Memory B cell (primary cell): ENCODE data around the gene RCAN1.

Experiments used
- ATAC-seq: fragments of 150-1000 bp; cut with Tn5 transposase; 2 replicates; pipeline ENCODE4 v1.10.0; 2021; ENCODE audit warnings: low read depth, mild to moderate bottlenecking, moderate library complexity
- DNase-seq, 2 donors: peaks; one replicate each; pipeline ENCODE4 v3.0.0; 2022; ENCODE audit warnings: low spot score in 2 of 2
- H3K27ac Mint-ChIP-seq: one replicate; pipeline ENCODE4 v1.8.0; 2022; ENCODE audit warnings: mild to moderate bottlenecking, moderate library complexity, mixed read lengths
- H3K27me3 Mint-ChIP-seq: one replicate; pipeline ENCODE4 v1.8.0; 2022; ENCODE audit warnings: mixed read lengths
- H3K36me3 Mint-ChIP-seq: one replicate; pipeline ENCODE4 v1.8.0; 2022; ENCODE audit warnings: mild to moderate bottlenecking, mixed read lengths
- H3K4me1 Mint-ChIP-seq: one replicate; pipeline ENCODE4 v1.8.0; 2022; ENCODE audit warnings: mixed read lengths
- H3K4me3 Mint-ChIP-seq: one replicate; pipeline ENCODE4 v1.8.0; 2022; ENCODE audit warnings: mild to moderate bottlenecking, moderate library complexity, mixed read lengths
- H3K9me3 Mint-ChIP-seq: one replicate; pipeline ENCODE4 v1.8.0; 2022; ENCODE audit warnings: mixed read lengths

RCAN1 gene

DNA sequence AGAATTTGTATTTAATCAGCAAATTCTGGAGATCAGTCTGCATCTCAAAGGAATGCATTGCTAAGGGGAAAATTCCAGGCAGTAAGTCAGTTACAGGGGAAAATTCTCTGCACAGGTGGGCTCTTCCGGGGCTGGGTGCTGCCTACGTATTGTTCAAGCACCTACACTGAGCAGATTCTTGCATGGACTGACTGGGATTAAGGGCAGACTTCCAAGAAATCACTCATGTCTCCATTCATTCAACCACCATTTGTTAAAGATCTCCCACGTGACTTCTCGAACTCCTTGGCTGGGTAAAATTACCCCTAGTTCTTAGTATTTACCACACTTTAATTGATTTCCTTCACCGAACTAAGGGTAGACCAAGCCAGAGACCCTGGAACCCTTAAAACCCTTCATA lies 74.7 kb downstream of the RCAN1 start:
- Mint-ChIP-seq H3K27ac (no peak overlapping the region), H3K36me3 (peaks cover 10% of the 10 kb centered on the region), H3K9me3 (no peaks in the 10 kb centered on the region), H3K27me3 (no peaks in the 10 kb centered on the region), H3K4me1 (peaks cover 7% of the 10 kb centered on the region), H3K4me3 (no peak overlapping the region)
- DNase-seq, result no peak
- ATAC-seq, result no peak

DNA sequence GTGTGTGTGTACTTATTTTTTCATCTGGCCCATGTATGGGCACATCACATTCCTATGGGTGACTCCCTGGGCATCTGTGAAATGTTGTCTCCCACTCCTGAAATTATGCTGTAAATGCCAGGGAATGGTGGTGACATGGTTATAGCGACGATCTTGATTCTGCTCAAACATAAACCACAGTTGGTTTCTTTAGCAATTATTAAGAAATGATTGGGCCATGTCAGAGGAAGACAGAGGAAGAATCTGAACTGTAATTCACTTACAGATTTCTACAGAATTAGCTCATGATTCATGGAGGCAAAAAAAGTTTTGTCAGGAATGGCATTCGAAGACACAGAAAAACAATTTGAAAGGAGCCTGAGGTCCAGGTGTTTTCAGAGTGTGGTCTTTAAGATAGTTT lies 77.1 kb downstream of the RCAN1 start:
- Mint-ChIP-seq H3K36me3 (peaks cover 6% of the 10 kb centered on the region), H3K27ac (no peak overlapping the region), H3K4me3 (no peak overlapping the region), H3K9me3 (no peaks in the 10 kb centered on the region), H3K4me1 (no peaks in the 10 kb centered on the region), H3K27me3 (peaks cover 4% of the 10 kb centered on the region)
- DNase-seq (no peak), ATAC-seq (no peak)

DNA sequence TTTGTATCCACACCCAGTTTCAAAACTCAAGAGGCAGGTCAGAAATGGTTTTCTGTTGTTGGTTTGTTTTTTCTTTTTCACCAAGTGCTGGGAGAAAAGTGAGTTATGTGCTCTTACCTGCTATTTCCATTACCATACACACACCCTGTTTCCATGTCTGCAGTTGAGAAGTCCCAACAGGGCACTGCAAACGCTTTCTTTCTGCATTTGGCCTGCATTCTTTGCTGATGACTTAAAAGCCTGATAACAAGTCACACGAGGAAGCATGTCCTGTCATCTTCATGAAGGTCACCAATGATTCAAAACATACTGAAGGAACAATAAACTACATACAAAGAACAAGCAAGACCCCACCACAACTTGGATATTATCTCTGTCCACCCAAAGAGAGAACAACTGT lies 78.1 kb downstream of the RCAN1 start:
- DNase-seq, result no peak
- H3K27ac Mint-ChIP-seq, result no peak overlapping the region

DNA sequence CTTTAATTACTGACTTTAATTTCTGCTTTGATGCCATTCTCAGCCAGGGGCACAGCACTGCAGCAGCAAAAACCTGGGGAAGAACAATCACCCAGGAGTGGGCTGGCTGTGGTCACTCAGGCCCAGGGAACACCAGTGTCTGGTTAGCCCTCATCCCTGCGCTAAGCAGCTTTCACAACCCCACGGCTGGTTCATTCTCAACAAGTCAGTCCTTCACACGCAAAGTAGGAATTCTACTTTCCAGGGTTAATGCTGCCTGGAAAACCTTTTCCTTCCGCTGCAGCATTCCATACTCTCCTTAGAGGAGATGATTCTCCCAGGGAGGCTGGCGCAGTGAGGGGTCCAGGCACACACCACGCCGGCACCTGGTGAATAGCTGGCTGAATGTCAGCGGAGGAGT lies 78.6 kb downstream of the RCAN1 start:
- peaks cover 4% of the 10 kb centered on the region for H3K27me3 Mint-ChIP-seq
- no peak overlapping the region for H3K4me3 Mint-ChIP-seq
- H3K36me3 Mint-ChIP-seq, result peaks cover 4% of the 10 kb centered on the region
- DNase-seq (no peak), ATAC-seq (no peak)
- no peak overlapping the region for H3K27ac Mint-ChIP-seq
- no peaks in the 10 kb centered on the region for H3K9me3 Mint-ChIP-seq
- H3K4me1 Mint-ChIP-seq, result no peaks in the 10 kb centered on the region

More for the DNA sequence above, 78.1 kb downstream of the RCAN1 start:
- Mint-ChIP-seq H3K36me3 (peaks cover 2% of the 10 kb centered on the region), H3K27me3 (peaks cover 4% of the 10 kb centered on the region), H3K4me3 (no peak overlapping the region), H3K9me3 (no peaks in the 10 kb centered on the region), H3K4me1 (no peaks in the 10 kb centered on the region)
- no peak for ATAC-seq

DNA sequence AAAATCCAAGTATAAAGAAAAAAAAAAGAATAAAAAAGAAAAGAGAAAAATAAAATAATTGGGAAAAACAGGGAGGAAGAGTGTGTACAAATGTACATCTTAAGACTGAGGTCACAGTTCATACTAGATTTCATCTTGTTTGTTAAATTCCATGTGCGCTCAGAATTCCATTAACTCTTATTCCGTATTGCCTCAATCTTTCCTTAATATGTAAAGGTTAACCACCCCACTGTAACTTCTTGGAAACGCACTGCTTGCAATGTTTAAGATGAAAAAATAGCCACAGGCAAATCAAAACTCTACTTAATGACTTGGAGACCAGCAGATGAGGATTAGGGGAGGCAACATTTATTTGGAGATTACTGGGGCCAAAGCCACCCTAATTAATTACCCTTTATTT lies 79.0 kb downstream of the RCAN1 start:
- ATAC-seq, result no peak
- Mint-ChIP-seq H3K9me3 (no peaks in the 10 kb centered on the region), H3K27ac (no peak overlapping the region)

DNA sequence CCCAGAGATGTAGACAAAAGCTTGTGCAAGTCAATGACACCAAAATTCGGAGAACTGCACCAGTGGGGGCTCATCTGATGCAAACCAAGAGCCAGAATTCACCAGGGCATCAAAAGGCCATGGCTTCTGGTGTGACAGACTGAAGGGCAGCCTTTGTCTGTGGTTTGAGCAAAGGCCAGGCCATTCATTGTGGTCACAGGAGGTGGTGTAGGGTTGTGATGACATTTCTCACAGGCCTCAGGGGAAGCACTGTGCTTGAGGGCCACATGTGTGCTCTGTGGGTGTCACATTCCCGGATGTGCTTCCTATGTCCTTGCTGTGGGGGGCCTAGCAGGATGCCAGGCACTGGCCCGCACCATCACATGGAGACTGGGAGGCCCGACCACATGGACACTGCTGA lies 80.4 kb downstream of the RCAN1 start:
- Mint-ChIP-seq H3K4me1 (peaks cover 2% of the 10 kb centered on the region), H3K27ac (no peak overlapping the region), H3K4me3 (no peak overlapping the region), H3K9me3 (peaks cover 2% of the 10 kb centered on the region), H3K27me3 (peaks cover 4% of the 10 kb centered on the region), H3K36me3 (peaks cover 4% of the 10 kb centered on the region)
- DNase-seq (no peak), ATAC-seq (no peak)

More for the DNA sequence above, 79.0 kb downstream of the RCAN1 start:
- Mint-ChIP-seq H3K36me3 (peaks cover 4% of the 10 kb centered on the region), H3K4me3 (no peak overlapping the region), H3K27me3 (peaks cover 4% of the 10 kb centered on the region), H3K4me1 (no peaks in the 10 kb centered on the region)
- no peak for DNase-seq

DNA sequence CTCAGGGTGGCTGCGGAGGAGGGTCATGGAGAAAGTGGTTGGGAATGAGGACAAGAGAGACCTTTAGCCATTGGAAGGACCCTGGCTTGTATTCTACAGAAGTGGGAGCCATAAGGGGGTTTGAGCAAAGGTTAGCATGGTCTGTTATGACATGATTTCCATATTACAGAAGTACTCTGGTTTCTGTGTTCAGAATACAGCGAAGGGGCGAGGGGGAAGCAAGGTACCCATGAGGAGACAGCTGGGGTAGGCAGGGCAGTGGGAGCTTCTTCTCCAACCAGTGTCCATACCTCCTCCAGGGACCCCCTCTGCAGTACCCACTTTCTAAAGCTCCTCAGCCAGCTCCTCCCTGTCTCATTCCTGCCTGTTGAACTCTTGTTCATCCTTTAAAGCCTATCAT lies 81.0 kb downstream of the RCAN1 start:
- H3K27ac Mint-ChIP-seq, result no peak overlapping the region
- H3K4me1 Mint-ChIP-seq, result peaks cover 2% of the 10 kb centered on the region
- H3K4me3 Mint-ChIP-seq, result no peak overlapping the region

DNA sequence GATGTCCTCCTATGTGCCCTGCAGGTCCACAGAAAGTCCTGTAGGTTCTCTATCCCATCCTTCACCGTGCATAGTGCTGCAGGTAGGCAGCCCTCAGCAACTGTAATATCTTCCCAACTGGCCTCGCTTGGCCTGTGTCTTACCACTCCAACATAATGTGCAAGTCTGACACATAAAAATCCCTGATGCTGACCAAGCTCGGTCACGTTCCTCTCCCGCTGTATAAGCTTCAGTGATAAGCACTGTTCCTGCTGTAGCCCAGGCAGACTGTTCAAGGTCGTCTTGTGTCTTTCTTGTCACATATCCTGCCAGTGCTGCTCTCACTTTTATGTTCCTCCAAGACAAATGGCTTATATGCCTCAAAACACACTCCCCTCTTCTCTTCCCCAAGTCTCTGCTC lies 83.5 kb downstream of the RCAN1 start:
- Mint-ChIP-seq H3K36me3 (peaks cover 1% of the 10 kb centered on the region), H3K27ac (no peak overlapping the region), H3K4me3 (no peak overlapping the region), H3K9me3 (peaks cover 2% of the 10 kb centered on the region), H3K4me1 (peaks cover 6% of the 10 kb centered on the region), H3K27me3 (peaks cover 4% of the 10 kb centered on the region)
- ATAC-seq (no peak), DNase-seq (no peak)

More for the DNA sequence above, 81.0 kb downstream of the RCAN1 start:
- DNase-seq (no peak), ATAC-seq (no peak)
- Mint-ChIP-seq H3K36me3 (peaks cover 4% of the 10 kb centered on the region), H3K9me3 (peaks cover 2% of the 10 kb centered on the region), H3K27me3 (peaks cover 4% of the 10 kb centered on the region)

DNA sequence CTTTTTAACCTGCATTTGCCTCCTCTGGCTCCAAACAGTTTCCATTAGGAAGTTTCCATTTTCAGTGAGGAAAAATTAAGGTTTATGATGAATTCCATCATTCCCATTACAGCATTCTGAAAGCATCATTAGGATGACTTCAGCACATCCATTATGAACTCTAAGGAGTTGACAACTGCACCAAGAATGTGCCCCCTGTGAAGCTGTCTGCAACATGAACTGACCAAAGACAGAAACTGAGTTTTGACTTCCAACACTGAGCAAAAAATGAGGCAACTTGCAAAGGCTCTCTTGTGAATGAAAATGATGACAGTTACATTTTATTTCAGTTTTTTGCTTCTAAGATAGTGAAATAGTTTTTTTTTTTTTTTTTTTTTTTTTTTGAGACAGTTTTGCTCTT lies 84.7 kb downstream of the RCAN1 start:
- no peak for DNase-seq
- H3K4me1 Mint-ChIP-seq, result peaks cover 7% of the 10 kb centered on the region

DNA sequence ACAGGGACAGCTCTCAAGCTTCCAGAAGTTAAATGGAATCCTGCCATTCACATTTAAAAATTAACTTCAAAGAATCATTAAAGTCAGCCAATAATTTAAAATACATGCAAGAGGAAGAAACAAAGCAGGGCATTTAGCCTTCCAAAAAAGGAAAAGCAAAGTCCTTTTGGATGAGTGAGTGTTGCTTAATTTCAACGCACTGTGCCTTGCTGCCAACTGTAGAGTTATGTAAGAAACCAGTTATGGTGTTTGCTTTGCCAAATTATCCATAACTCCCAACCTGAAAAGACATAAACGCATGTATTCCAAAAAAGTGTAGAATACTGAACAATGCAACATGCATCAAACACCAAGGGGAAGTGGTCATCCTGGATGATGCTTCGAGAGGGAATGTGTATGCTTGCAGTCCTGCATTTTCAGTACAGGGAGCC lies 86.8 kb downstream of the RCAN1 start:
- no peaks in the 10 kb centered on the region for H3K27me3 Mint-ChIP-seq
- H3K4me3 Mint-ChIP-seq, result no peak overlapping the region
- no peak for DNase-seq
- no peak overlapping the region for H3K27ac Mint-ChIP-seq
- peaks cover 7% of the 10 kb centered on the region for H3K4me1 Mint-ChIP-seq
- peaks cover 1% of the 10 kb centered on the region for H3K36me3 Mint-ChIP-seq
- ATAC-seq, result no peak
- H3K9me3 Mint-ChIP-seq, result peaks cover 2% of the 10 kb centered on the region

More for the DNA sequence above, 84.7 kb downstream of the RCAN1 start:
- Mint-ChIP-seq H3K27ac (no peak overlapping the region), H3K9me3 (peaks cover 2% of the 10 kb centered on the region), H3K27me3 (peaks cover 4% of the 10 kb centered on the region), H3K4me3 (peak overlapping the region; percentile 43), H3K36me3 (peaks cover 1% of the 10 kb centered on the region)
- ATAC-seq, result no peak

DNA sequence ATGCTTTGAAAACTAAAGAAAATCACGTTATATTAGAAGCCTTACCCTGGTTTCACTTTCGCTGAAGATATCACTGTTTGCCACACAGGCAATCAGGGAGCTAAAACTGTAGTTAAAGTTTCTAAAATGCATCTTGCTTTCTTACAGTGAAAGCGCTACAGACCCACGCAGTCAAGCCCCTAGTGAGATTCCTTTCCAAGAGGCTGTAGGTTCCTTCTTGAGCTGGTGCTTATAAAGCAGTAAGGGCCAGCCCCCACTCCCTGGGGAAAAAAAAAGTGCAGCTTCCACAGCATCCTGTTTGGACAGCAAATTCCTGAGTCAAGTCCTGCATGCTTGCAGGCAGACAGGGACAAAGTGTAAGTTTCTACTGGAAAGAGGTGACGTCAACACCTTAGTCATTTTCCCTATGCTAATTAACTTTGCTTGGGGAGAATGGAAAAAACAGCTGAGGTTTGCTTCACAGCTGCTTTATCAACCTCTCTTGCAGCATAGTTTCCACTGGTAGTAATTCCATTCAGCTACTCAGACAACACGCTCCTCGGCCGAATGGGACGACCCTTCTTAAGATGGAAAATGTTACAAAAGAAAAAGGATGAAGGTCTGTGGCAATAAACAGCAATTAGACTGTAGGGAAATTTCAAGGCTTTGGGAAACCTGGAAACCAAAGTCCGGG lies 88.2 kb downstream of the RCAN1 start:
- H3K4me1 Mint-ChIP-seq, result peaks cover 7% of the 10 kb centered on the region
- no peak for DNase-seq
- H3K9me3 Mint-ChIP-seq, result peaks cover 2% of the 10 kb centered on the region
- H3K36me3 Mint-ChIP-seq, result peaks cover 1% of the 10 kb centered on the region
- ATAC-seq, result no peak
- H3K4me3 Mint-ChIP-seq, result peak overlapping the region; percentile 37
- no peaks in the 10 kb centered on the region for H3K27me3 Mint-ChIP-seq
- no peak overlapping the region for H3K27ac Mint-ChIP-seq

DNA sequence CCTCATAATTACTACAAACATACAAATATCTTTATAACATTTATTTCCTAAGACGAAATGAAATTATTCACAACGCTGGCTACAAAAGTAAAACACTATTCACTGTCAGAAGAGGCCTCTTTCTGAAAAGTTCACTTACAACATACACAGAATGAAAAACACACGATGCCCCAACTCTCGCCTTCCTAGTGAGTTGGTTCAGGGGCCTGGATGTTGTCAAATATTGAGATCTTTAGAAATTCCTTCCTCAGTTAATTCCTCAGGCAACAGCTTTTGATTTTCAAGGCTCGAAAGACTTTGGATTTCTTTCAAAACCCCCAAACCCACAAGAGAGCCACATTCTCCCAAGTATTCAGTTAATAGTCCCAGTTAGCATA lies 88.7 kb downstream of the RCAN1 start:
- Mint-ChIP-seq H3K4me3 (peak overlapping the region; percentile 37), H3K36me3 (peaks cover 3% of the 10 kb centered on the region), H3K4me1 (peaks cover 7% of the 10 kb centered on the region), H3K9me3 (peaks cover 2% of the 10 kb centered on the region), H3K27ac (no peak overlapping the region), H3K27me3 (no peaks in the 10 kb centered on the region)
- DNase-seq (no peak), ATAC-seq (no peak)

DNA sequence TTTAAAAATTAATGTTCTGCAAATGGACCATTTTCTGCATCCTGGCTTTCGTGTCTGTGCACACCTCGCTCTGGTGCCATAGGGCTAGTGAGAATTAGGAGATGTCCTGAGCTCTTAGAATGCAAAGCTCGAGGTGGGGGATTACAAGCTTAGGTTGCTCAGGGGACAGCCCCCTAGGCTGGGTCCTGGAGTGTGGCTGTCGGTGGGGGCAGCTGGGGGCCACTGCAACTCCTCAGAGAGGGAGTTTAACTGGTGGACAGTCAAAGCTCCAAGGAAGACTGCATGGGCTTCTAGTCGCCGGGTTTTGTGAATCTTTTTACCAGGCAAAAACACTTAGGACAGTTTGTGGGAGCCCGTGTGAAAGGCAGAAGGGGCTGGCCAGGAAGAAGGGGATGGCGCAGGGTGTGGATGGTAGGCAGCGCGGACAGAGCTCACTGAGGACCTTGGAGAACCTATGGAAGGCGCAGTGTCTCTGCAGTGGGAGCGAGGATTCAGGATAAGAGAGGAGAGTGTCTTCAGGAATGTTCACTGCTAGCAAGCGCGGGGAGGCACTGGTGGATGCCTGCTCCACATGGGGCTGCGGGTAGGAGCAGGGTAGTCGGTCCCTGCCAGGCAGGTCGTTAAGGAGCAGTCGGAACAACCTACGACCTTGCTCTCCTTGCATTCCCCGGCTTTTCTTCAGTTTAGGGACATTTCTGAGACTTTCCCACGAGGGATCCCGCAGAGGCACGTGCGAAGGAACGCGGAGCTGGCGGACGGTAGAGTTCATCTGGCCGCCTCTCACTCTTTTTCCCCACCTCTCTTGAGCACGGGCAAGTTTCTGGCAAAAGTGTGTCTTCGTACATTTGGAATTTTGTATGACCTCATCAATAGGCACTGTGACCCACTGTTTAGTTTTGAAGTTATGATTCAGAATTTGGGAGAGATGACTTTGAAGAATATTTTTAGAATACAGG lies 90.0 kb downstream of the RCAN1 start:
- peaks cover 3% of the 10 kb centered on the region for H3K36me3 Mint-ChIP-seq
- no peak overlapping the region for H3K27ac Mint-ChIP-seq
- ATAC-seq (no peak), DNase-seq (no peak)
- H3K4me3 Mint-ChIP-seq, result no peak overlapping the region
- no peaks in the 10 kb centered on the region for H3K27me3 Mint-ChIP-seq
- peaks cover 7% of the 10 kb centered on the region for H3K4me1 Mint-ChIP-seq
- peaks cover 2% of the 10 kb centered on the region for H3K9me3 Mint-ChIP-seq

DNA sequence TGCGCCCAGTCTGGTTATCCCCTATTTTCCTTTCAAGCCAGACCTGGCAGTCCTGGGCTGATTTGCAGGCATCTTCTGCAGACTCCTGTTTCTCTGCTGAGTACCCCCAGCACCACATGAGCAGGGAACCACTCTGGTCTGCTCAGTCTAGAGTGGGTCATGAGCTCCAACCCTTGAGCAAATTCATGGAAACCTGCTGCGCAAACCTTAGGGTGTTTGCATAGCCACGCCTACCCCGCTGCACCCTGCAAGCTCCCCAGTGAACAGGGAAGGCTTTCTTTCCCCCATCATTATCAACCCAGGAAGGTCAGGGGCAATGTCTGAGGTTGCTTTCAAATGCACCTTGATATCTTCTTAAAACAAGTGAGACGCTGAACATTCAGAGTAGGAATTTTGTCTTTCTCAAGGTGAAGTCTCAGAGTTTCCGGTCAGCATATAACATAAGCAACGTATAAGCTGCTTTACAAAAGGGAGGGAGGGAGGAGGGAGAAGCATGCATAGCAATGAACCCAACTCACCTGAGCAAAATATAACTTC lies 91.8 kb downstream of the RCAN1 start:
- no peak for ATAC-seq
- no peaks in the 10 kb centered on the region for H3K27me3 Mint-ChIP-seq
- no peak for DNase-seq
- peaks cover 6% of the 10 kb centered on the region for H3K36me3 Mint-ChIP-seq
- no peak overlapping the region for H3K4me3 Mint-ChIP-seq
- H3K4me1 Mint-ChIP-seq, result peaks cover 5% of the 10 kb centered on the region
- H3K27ac Mint-ChIP-seq, result no peak overlapping the region
- H3K9me3 Mint-ChIP-seq, result no peaks in the 10 kb centered on the region
